Forelimb muscle (tissue), 1 donor: ENCODE data around the gene ZMAT5. TPM values are rescaled to one million over a fixed set of nuclear protein-coding genes. Genes with fewer than 3 reads are reported as not detected.
"Not testable (repeated sequence)": the region's sequence is repeated elsewhere in the genome, so short reads cannot be mapped to it uniquely, and the experiment has no call there.

Experiments
- DNase-seq: peaks from one replicate; pipeline ENCODE4 v3.0.0-alpha.2; 2013; ENCODE audit warnings: low read depth
- polyA plus RNA-seq: library from polyadenylated mRNA; unstranded; fragments of 120-200 nt; gene quantifications from one replicate; pipeline ENCODE4 v1.2.1, GENCODE V29; 2013; ENCODE audit not compliant: insufficient read length

The ZMAT5 gene
- polyA plus RNA-seq, 1 donor: 18.0 TPM

DNA sequence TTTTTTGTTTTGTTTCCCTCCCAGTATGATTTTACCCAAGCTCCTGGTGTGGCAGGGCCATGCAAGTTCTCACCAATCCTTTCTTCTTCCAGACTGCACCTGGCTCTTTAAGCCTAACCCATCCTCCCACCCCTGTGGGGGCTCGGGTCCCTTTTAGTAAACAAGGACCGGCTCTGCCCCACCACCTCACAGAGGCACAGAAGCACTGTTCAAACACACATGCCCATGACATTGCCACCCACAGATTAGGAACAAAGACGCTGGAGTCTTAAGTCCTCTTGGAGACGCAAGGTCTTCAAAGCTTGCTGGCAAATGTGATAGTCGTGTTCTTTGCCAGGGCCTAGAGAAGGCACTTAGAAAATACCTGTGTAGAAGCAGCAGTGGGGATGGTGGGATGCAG lies 19.2 kb upstream of the ZMAT5 start:
- DNase-seq: no peak

DNA sequence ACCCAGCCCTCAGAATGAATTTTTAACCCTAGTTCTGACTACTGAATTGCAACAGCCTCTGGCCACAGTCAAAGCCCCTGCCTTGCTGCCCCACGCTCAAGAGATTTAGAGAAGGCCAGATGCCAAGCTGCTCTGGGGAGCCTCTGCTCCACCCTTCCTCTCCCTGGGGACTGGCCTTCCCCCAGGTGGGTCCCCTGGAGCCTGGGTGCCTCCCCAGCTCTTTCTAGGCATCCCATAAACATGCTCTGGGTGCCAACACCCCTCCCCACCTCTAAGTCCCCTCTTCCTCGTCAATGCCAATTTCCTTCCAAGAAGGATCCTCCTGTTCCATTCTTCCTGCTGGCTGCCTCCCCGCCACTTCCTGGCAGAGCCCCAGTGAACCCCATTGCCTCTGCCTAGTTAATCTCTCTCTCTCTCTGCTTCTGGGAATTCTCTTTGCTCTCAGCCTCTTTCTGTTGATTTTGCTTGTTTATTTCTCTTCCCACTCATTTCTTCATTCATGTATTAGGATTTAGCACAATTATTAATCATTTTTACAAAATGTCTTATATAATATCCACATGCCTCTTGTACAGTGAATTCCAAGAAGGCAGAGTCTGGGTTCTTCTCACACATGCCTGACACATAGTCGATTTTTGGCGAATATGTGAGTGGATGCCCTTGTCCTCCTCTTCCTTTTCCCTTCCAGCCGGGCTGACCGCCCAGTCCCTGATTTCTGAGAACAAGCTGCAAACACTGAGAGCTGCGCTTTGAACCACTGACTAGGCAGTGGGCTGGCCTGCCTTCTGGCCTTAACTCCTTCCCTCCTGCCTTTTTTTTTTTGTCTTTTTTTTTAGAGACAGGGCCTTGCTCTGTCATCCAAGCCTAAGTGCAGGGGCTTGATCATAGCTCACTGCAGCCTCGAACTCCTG lies 17.9 kb upstream of the ZMAT5 start:
- DNase-seq: no peak

DNA sequence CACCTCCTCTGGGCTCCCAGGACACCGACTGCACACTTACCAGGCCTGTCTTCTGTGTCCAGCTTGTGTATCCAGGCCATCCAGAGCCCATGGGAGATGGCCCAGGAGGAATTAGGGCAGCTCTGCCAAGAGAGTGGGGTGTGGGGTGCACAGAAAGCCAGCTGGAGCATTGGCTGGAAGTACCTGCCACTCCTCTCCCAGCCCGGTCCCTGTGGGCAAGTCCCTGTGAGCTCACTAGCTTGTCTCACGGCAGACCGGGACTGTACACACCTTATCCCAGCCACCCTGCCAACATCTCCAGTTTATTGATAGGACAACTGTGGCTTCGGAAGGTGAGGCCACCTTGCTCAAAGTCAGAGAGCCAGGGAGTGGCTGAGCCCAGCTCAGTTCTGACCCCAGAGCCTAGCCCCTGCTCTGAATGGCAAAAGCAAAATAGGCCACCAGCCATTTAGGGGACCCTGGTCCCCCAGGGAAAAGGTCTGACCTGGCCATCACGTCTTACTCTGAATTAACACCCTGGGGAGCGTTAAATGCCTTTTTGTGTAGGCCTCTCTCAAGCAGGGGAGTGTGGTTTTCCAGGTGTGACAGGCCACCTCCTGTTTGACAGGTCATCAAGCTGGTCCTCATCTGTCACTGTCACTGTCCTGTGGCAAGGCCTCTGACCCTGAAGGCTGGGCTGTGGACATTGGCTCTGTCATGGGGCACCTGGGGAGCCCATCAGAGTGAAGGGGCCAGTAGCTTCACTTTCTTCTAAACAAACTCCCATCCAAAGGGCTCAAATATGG lies 15.4 kb upstream of the ZMAT5 start:
- no peak for DNase-seq

DNA sequence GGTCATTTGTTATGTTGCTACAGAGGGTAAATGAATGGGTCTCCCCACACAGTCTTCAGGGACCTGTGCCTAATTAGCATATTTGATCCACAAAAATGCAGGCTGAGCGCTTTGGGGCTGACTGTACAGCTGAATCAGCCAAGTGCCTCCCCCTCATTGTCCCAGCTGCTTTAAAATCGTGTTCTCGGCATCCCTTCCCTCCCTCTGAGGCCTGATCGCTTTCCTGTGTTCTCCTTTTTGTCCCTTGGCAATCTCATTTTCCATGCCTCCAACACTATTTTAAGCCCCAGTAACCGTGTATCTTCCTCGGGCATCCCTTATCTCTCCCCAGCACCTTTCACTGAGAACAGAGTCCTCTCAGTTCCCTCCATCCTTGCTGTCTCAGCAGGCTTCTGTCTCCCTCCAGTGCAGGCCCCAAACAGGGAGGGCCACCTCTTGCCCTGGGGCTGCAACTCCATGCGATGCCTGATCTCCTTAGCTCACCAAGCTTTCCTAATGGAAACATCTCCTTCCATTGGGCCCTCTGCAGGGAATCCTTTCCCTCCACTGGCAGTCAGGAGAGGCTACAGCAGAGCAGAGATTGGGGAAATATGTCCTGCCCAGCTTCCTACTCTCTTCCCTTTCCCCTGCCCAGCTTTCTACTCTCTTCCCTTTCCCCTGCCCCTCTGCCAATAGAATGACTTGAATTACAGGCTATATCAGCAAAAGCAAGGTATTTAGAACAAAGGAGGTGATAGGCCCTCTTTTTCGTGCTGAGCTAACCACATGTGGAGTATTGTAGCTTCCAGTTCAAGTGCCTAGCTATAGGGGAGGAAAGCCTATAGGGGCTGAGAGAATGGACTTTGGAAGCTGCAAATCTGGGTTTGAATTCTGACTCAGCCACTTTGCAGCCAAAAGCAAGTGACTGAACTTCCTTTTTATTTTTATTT lies 14.2 kb upstream of the ZMAT5 start:
- no peak for DNase-seq

DNA sequence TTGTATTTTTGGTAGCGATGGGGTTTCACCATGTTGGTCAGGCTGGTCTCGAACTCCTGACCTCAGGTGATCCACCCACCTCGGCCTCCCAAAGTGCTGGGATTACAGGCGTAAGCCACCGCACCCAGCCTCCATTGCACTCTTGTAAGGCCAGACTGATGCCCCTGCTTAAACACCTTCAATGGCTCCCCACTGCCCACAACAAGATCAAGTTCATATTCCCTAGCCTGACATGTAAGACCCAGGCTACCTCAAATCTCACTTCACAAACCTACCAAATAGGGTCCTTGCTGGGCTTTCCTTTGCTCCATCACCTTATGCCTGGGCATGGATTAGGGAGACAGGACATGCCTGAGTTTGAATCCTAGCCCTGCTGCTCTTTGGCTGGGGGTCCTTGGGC lies 13.4 kb upstream of the ZMAT5 start:
- no peak for DNase-seq

DNA sequence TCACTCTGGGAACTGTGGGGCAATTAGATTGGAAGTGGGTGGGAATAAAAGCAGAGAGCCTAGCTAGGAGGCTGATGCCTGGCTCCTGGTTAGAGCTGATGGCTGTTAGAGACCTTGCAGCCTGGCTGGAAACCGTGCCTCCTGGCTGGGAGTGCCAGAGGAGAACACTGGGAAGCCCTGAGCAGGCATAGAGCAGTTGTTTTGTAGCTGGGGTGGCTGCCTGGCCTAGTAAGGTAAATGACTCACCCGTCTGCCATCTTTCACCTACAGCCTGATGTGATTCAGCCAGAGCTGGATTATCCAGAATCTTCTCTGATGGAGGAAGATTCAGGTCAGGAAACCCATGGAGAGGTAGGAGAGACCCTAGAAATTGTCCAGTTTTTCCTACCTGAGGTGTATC lies 6.4 kb upstream of the ZMAT5 start:
- DNase-seq: no peak

DNA sequence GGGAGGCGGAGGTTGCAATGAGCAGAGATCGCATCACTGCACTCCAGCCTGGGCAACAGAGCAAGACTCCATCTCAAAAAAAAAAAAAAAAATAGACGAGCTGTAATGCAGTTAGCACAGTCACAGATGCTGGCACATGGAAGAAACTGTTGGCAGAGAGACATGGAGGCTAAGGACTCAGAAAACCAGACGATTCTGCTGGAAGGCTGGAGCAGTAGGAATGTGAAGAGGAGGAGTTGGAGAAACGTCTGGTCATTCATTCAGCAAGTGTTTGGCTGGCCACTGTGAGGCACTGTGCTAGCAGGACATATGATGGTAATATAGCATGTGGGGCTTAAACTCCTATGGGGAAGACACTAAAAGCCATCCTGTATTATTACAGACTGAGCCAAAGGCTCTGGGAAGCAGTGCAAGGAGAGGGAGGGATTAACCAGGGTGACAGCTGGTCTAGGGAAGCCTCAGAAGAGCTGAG lies 5.4 kb upstream of the ZMAT5 start:
- peak; percentile 39 for DNase-seq

DNA sequence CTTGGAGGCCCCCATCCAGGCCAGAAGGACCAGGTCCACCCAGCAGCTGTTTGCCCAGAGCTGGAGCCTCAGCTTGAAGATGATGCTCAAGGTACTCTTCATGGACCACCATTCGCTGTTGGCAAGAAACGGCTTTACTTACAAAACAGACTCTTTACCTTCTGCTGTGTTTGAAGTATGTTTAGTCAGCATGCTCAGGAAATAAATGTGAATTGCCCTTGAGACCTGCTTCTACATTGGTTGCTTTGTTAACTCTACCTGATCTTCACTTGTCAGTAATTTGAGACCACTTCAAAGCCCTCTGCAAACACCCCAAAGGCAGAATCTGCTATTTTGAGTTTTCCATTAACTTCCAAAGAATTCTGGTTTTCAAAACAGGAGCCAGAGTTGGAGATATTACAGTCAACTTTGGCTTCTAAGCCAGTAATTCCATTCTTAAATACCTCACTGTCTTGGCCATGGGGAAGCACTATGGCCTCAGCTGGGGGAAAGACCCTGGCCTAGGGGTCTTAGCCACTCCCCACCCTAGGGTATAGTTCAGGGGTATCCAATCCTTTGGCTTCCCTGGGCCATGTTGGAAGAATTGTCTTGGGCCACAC lies 3.0 kb upstream of the ZMAT5 start:
- DNase-seq: no peak

DNA sequence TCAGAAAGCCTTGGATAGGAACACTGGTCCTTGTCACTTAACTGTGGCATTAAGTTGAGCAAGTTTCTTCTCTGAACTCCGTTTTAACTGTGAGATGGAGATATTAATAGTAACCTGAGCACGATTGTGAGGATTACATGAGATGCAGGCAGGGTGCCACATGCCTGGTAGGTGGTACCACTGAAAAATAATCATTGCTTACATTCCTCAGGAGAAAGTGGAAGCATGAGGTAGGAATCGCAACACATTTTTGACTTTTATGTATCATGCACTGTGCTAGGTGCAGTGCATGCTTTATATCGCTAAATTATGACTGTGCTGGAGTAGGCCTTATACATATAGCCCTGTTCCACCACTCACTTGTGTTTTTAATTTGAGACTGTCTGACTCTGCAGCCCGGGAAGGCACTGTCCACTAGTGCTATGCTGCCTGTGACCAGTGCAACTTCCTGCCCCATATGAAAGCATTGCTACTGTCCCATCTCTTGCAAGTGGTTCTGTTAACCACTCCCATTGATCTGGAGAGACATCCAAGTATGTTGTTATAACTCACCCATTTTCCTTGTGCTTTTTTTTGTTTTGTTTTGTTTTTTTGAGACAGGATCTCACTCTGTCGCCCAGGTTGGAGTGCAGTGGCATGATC lies 1.4 kb upstream of the ZMAT5 start:
- no peak for DNase-seq

DNA sequence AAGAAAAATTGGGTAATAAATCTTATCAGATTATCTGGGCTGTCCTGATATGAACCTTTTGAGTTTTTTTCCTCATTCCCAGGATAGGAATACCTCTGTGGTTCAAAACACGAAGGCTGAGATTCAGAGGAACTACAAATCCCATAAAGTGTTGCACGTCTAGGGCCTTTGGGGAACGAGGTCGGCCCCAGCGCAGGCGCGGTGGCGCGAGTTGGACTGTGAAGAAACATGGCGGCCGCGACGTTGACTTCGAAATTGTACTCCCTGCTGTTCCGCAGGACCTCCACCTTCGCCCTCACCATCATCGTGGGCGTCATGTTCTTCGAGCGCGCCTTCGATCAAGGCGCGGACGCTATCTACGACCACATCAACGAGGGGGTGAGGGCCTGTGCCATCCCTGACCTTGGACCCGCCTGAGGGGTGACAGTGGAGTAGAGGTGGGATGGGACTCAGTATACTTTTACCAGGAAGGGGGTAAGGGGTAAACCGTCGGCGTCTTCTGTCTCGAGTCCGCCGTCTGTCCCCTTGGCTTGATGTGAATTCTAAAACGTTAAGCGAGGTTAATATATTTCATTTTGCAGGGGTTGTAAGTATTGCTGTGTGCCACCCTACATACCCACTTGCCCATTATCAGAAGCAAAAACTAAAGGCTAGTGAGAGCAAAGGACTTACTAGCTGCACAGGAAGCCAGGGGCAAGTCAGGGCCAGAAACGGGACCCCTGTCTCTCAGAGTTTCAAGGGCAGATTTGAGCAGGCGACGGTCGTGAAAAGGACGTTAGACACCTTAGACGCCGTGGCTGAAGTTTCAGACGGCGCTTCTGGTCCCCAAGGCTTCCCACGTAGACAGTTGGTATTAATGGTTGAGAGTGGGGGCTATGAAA lies 604 bp upstream of the ZMAT5 start, which contains the start of gene UQCR10:
TSS of gene UQCR10 (plus strand) at position 199 of the 881 bp plus-strand sequence. CDS start at position 229, 30 bp downstream.
- DNase-seq: peak; percentile 70

DNA sequence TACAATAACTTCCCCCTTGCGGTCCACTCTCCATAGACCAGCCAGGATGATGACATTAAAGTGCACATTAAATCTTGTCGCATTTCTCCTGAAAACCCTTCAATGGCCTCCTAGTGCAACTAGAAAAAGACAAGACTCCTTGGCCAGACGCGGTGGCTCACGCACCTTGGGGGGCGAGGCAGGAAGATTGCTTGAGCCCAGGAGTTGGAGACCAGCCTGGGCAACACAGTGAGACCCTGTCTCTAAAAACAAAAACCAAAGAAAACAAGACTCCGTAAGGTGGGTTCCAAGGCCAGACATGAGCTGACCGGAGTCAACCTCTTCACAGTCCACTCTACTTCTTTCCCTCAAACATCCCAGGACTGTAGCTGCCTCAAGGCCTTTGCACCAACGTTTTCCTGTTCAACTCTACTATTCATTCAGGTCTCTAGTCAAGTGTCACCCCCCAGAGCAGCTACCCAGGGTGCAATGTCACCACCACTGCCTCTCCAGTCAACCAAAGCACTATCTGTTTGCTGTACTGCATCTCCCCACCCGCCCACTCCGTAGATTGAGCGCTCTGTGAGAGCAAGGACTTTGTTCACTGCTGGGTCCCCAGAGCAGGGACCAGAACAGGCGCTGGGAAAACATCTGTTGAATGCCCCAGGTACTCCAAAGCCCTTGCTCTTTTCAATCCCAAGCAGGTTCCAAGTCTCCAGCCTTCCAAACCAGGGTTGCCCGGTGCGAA lies 739 bp downstream of the ZMAT5 start:
- no peak for DNase-seq

DNA sequence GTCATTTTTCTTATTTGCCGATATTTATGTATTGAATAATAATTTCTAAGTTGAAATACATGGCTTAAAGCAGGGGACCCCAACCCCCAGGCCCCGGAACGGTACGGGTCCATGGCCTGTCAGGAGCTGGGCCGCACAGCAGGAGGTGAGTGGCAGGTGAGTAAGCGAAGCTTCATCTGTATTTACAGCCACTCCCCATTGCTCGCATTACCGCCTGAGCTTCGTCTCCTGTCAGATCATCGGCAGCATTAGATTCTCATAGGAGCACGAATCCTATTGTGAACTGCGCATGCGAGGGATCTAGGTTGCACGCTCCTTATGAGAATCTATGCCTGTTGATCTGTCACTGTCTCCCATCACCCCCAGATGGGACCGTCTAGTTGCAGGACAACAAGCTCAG lies 4.5 kb downstream of the ZMAT5 start:
- DNase-seq: no peak

DNA sequence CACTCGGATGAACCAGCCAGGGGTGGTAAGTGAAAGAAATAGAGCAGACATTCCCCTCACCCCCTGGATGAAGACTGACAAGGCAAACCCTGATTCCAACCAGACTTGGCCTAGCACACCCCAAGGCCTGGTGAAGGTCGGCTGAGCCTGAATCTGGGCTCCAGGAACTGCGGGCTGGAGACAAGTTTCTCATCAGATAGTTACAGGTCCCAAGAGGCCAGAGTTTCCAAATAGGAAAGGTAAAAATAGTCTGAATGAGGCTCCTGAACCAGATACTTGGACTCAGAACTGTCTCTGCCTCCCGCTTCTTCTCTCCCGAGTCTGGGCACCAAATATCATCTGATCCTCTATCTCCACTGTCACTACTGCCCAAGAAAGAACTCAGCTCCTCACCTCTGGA lies 7.8 kb downstream of the ZMAT5 start:
- no peak for DNase-seq

DNA sequence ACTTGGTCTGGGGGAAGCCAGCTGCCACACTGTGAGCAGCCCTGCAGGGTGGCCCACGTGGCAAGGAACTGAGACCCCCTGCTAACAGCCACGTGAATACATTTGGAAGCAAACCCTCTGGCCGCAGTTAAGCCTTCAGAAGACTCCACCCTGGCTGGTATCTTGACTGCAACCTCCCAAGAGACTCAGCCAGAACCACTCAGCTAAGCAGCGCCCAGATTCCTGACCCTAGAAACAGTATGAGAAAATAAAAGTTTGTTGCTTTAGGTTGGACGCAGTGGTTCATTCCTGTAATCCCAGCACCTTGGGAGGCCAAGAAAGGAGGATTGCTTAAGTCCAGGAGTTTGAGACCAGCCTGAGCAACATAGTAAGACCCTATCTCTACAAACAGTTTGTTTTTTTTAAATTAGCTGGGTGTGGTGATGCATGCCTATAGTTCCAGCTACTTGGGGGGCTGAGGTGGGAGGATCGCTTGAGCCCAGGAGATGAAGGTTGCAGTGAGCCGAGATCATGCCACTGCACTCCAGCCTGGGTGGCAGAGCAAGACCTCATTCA lies 8.7 kb downstream of the ZMAT5 start:
- no peak for DNase-seq

DNA sequence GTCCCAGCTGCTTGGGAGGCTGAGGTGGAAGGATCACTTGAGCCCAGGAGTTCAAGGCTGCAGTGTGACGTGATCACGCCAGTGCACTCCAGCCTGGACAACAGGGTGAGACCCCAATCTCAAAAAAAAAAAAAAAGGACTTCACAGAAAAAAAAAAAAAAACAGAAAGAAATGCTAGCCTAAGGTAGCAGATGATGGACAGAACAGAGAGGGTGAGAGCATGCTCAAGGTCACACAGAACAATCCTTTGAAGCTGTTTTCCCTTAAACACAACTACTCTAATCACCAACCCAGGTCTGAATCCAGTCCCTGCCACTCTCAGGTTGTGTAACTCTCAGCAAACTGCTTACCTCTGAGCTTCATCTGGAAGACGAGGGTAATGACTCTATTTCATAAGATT lies 9.7 kb downstream of the ZMAT5 start:
- no peak for DNase-seq

DNA sequence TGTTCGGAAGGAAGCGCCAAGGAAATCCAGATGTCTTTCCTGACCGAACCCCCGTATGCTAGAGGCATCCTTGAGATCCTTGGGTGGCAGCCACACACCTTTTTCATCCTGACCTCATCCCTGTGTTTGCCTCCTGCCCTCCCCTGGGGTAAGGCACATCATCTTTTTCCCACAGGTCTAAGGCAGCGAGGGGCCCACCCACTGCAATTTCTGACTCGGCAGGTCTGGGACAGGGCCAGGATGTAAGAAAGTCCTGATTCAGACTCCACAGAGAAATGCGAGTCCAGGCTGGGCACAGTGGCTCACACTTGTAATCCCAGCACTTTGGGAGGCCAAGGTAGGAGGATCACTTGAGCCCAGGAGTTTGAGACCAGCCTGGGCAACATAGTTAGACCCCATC lies 10.5 kb downstream of the ZMAT5 start:
- no peak for DNase-seq

DNA sequence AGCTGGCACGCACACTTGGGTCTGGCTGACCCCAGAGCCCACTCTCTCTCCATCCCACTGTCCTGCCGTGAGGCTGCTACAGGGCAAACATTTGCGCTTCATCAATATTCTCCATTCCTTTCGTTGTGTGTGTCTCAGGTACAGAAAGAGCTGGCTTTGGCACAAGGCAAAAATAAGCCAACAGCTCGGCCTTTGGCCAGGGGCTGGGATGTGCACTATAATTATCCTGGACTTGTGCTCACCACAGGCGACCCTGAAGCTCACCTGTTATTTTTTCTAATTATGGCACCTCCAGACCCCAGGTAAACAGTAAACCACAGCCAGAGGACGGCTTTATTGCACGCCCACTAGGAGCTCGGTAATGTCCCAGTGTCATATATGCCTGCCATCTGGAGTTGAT lies 10.9 kb downstream of the ZMAT5 start:
- DNase-seq: no peak

DNA sequence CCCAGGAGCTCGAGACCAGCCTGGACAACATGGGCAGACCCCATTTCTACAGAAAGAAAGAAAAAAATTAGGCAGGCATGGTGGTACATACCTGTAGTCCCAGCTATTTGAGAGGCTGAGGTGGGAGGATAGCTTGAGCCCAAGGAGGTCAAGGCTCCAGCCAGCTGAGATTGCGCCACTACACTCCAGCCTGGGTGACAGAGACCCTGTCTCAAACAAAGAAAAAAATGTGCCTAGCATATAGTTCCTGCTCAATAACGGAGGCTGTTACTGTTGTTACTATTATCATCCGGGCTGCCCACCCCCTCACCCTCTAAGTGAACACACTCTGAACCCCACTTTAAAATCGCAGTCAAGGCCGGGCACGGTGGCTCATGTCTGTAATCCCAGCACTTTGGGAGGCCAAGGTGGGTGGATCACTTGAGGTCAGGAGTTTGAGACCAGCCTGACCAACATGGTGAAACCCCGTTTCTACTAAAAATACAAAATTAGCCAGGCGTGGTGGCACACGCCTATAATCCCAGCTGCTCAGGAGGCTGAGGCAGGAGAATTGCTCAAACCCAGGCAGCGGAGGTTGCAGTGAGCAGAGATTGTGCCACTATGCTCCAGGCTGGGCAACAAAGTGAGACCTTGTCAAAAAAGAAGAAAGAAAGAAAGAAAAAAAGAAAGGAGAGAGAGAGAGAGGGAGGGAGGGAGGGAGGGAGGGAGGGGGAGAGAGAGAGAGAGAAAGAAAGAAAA lies 12.0 kb downstream of the ZMAT5 start:
- not testable (repeated sequence) for DNase-seq
